Gastroesophageal sphincter (tissue), 4 donors: Measurements from ENCODE around the gene ITGA6. TPM values are rescaled to one million over a fixed set of nuclear protein-coding genes. Genes with fewer than 3 reads are reported as not detected.

ENCODE experiments used
- ATAC-seq: fragments of 150-250 bp; one replicate; pipeline ENCODE4 v1.9.1; 2016; ENCODE audit warnings: mild to moderate bottlenecking, moderate library complexity
- H3K27ac ChIP-seq, 4 donors: fragments of 200-600 bp; sonication (generic) in 3 of 4; 1 replicate in 3 of 4; 2 replicates in 1 of 4; pipeline ENCODE4 v1.5.1; 2016 to 2019
- H3K27me3 ChIP-seq: fragments of 200-600 bp; sonication (generic); one replicate; pipeline ENCODE4 v1.5.1; 2019
- H3K36me3 ChIP-seq, 2 donors: fragments of 200-600 bp; sonication (generic); one replicate each; pipeline ENCODE4 v1.5.1; 2019; ENCODE audit warnings: control low read depth in 1 of 2
- H3K4me1 ChIP-seq, 3 donors: fragments of 200-600 bp; sonication (generic); 1 replicate in 2 of 3; 2 replicates in 1 of 3; pipeline ENCODE4 v1.5.1; 2016 to 2019; ENCODE audit warnings: control low read depth in 2 of 3
- H3K4me3 ChIP-seq, 2 donors: fragments of 200-600 bp; sonication (generic); one replicate each; pipeline ENCODE4 v1.5.1; 2019; ENCODE audit warnings: mild to moderate bottlenecking in 1 of 2, moderate library complexity in 1 of 2
- H3K9me3 ChIP-seq, 3 donors: fragments of 200-600 bp; sonication (generic); one replicate each; pipeline ENCODE4 v1.5.1; 2017 to 2019; ENCODE audit warnings: control low read depth in 2 of 3
- CTCF ChIP-seq, 4 experiments: fragments of 200-600 bp in 2 of 4; fragments of 450-650 bp in 2 of 4; sonication (generic) in 1 of 4; IDR thresholded peaks; one replicate each; pipeline ENCODE4 v1.5.1; 2017 to 2019; ENCODE audit warnings: antibody characterized with exemption in 4 of 4, mild to moderate bottlenecking in 2 of 4, moderate library complexity in 2 of 4
- EP300 ChIP-seq: sonication (generic); formaldehyde crosslinking; IDR thresholded peaks from one replicate; pipeline ENCODE4 v1.6.1; 2017; ENCODE audit warnings: antibody characterized with exemption, mild to moderate bottlenecking
- POLR2A ChIP-seq, 2 donors: fragments of 450-650 bp; IDR thresholded peaks; one replicate each; pipeline ENCODE4 v1.6.1; 2017; ENCODE audit warnings: antibody characterized with exemption in 2 of 2, mild to moderate bottlenecking in 2 of 2, moderate library complexity in 1 of 2
- POLR2AphosphoS5 ChIP-seq: sonication (generic); formaldehyde crosslinking; IDR thresholded peaks from one replicate; pipeline ENCODE4 v1.6.1; 2017; ENCODE audit warnings: antibody characterized with exemption
- WGBS, 2 donors: methylation state at CpG; one replicate each; pipeline ENCODE4 v1.1.5; 2018; ENCODE audit warnings: low coverage in 1 of 2; 5-methylcytosine and 5-hydroxymethylcytosine counted together
- total RNA-seq, 4 donors: library from RNA; depleted of rRNA; stranded (reverse); fragments of >200 nt; gene quantifications; one replicate each; pipeline ENCODE4 v1.1.0, GENCODE V29; 2016

The ITGA6 gene
- total RNA-seq, 4 donors from 2014 or later = 32.5 to 62.2 (median 48.7) TPM

GRCh38 chr2:172550419-172550818, 123.0 kb downstream of the ITGA6 start:
- ATAC-seq = no peak
- Histone ChIP-seq H3K9me3 (no peaks in the 10 kb centered on the region), H3K4me1 (peaks cover 0 to 9% (median 0%) of the 10 kb centered on the region in 3 donors), H3K27ac (no peak overlapping the region), H3K36me3 (no peaks in the 10 kb centered on the region), H3K27me3 (no peaks in the 10 kb centered on the region), H3K4me3 (no peak overlapping the region)
- no peak for TF ChIP-seq POLR2AphosphoS5
- no peak for TF ChIP-seq POLR2A (IDR thresholded peaks at IDR 0.05)
- no peak for TF ChIP-seq CTCF (IDR thresholded peaks at IDR 0.05)
- TF ChIP-seq EP300 = no peak

GRCh38 chr2:172551271-172551670, 123.9 kb downstream of the ITGA6 start:
- Histone ChIP-seq H3K27ac (no peak overlapping the region), H3K27me3 (no peaks in the 10 kb centered on the region), H3K4me3 (no peak overlapping the region), H3K9me3 (no peaks in the 10 kb centered on the region), H3K36me3 (no peaks in the 10 kb centered on the region), H3K4me1 (peaks cover 0 to 9% (median 0%) of the 10 kb centered on the region in 3 donors)
- no peak for ATAC-seq
- TF ChIP-seq CTCF (IDR thresholded peaks at IDR 0.05) (no peak), POLR2A (IDR thresholded peaks at IDR 0.05) (no peak), POLR2AphosphoS5 (no peak), EP300 (no peak)

GRCh38 chr2:172552547-172553291, 125.3 kb downstream of the ITGA6 start:
- no peaks in the 10 kb centered on the region for H3K9me3 ChIP-seq
- H3K36me3 ChIP-seq = no peaks in the 10 kb centered on the region
- no peaks in the 10 kb centered on the region for H3K27me3 ChIP-seq
- no peak for ATAC-seq
- H3K4me3 ChIP-seq = no peak overlapping the region
- no peak for TF ChIP-seq POLR2AphosphoS5
- no peak for TF ChIP-seq POLR2A (IDR thresholded peaks at IDR 0.05)
- TF ChIP-seq EP300 = no peak
- no peak for TF ChIP-seq CTCF (IDR thresholded peaks at IDR 0.05)
- peaks cover 0 to 22% (median 4%) of the 10 kb centered on the region in 3 donors for H3K4me1 ChIP-seq
- no peak overlapping the region for H3K27ac ChIP-seq
- 83 to 90% methylated on average over 3 to 4 of the region's 4 CpGs for WGBS, 2 donors

DNA sequence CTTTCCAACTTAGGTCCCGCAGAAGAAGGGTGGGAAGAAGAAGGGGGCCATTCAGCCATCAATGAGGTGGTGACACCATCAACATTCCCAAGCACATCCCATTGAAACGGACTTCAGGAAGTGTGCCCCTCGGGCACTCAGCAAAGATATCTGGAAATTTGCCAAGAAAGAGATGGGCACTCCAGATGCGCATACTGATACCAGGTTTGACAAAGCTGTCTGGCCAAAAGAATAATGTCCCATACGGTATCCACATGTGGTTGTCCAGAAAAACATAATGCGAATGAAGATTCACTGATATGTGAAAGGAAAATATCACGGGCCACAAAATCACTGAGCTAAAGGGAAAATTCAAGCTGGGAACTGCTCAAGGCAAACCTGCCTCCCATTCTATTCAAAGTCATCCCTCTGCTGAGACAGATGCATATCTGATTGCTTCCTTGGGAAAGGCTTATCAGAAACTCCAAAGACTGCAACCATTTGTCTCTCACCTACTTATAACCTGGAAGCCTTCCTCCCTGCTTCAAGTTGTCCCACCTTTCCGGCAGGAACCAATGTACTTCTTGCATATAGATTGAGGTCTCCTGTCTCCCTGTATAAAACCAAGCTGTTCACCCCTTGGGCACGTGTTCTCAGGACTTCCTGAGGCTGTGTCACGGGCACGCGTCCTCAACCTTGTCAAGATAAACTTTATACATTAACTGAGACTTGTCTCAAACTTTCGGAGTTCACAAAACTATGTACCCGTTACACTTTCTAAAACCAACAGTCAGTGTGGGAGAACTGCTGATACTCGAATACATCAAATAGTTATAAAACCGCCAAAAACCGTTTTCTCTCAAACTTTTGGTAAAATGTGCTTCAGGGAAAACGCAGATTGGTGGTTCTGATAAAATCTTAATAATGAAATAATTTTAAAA, 127.2 kb downstream of the ITGA6 start:
- H3K9me3 ChIP-seq = no peaks in the 10 kb centered on the region
- ATAC-seq = no peak
- 59 to 67% methylated on average over 15 to 16 of the region's 18 CpGs for WGBS, 2 donors
- H3K4me3 ChIP-seq = peak overlapping the region; percentile 64 to 74
- peaks cover 0 to 3% of the 10 kb centered on the region in 2 donors for H3K36me3 ChIP-seq
- H3K27me3 ChIP-seq = no peaks in the 10 kb centered on the region
- peaks cover 0 to 24% (median 4%) of the 10 kb centered on the region in 3 donors for H3K4me1 ChIP-seq
- H3K27ac ChIP-seq = peak overlapping the region in 3 of 4 donors; percentile 90 to 95 (median 93)
- no peak for TF ChIP-seq POLR2A (IDR thresholded peaks at IDR 0.05)
- no peak for TF ChIP-seq POLR2AphosphoS5
- no peak for TF ChIP-seq EP300
- no peak for TF ChIP-seq CTCF (IDR thresholded peaks at IDR 0.05)
